Effector CD4-positive, alpha-beta T cell (primary cell): Measurements from ENCODE around the gene ZMYND10.

Experiments
- DNase-seq: peaks from one replicate; pipeline ENCODE4 v3.0.0-alpha.2; 2020

Gene ZMYND10

DNA sequence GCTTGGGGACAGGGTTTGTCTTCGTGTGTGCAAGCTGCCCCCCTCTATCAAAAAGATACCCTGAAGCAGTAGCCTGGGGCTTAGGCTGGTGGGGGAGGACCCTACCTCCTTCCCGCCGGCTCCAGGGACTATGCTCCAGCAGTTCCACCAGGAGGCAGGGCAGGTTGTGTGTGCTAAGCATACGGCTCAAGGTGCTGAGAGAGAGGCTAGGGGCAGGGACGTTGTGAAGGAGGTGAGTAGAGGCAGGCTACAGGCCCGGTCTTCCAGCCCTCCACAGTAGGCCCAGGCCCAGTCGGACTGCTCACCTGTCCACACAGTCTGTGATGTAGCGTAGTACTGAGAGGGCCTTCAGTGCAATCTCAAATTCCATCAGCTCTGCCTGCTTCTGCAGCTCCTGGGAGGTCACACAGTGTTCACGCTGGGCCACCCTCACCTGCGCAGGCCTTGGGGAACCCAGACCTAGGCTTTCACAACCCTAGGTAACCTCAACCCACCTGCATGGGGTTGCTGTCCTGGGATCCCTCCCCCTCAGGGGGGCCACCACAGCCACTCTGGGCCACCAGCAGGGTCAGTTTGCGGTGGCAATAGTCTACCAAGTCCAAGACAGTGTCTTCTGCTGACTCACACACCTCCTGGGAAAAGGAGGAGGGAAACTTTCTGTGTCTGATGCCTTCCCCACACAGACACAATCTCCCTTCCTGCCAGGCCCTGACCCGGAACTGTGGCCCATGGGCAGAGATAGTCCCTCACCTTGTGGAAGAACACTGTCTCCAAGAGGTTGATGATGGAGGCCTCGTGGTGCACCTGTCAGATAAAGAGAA, 2.5 kb downstream of the ZMYND10 start:
- no peak for DNase-seq

DNA sequence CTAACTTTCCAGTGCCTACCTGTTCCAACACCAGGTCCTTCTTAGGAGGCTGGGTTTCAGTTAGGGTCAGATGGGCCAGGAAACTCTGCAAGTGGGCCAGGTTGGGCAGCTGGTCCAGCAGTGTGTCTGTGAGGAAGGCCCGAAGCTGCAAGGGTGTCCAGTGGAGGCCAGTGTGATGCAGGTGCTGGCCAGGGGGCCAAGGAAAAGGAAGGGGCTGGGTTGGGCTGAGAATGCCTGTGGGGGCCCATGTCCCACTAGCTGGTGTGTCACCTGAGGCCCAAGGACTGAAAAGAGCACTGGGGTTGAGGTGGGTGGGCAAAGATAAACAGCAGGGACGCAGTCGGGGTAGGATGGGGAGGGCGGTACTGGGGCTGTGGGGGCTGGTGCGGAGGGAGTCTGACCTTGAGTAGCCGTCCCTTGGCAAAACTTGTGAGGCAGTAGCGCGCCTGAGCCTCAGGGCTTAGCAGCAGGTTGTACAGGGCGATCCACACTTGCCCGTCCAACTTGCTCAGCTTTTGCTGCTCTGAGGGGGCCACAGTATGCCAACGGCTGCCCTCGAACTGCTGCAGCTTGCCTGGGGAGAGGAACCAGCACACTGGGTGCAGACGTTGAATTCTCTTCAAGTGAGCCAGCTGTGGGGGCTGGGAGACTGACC, 3.4 kb downstream of the ZMYND10 start:
- DNase-seq = no peak

DNA sequence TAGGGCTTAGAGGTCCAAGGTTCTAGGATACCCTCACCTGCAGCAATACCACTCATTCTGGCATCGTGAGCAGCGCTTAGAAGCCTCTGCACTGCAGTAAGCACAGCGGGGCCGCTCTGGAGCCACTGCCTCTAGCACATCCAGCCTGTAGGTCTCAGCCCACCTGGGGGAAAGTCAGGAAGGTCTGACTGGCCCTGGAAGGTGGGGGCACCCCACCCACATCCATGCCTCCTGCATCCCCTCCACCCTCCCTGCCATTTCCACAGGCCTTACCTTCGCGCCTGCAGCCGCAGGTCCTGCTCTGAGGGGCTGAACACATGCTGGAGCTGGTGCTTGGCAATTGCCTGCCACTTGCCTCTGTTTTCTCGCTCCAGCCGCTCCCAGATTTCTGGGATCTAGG, 4.0 kb downstream of the ZMYND10 start:
- no peak for DNase-seq

DNA sequence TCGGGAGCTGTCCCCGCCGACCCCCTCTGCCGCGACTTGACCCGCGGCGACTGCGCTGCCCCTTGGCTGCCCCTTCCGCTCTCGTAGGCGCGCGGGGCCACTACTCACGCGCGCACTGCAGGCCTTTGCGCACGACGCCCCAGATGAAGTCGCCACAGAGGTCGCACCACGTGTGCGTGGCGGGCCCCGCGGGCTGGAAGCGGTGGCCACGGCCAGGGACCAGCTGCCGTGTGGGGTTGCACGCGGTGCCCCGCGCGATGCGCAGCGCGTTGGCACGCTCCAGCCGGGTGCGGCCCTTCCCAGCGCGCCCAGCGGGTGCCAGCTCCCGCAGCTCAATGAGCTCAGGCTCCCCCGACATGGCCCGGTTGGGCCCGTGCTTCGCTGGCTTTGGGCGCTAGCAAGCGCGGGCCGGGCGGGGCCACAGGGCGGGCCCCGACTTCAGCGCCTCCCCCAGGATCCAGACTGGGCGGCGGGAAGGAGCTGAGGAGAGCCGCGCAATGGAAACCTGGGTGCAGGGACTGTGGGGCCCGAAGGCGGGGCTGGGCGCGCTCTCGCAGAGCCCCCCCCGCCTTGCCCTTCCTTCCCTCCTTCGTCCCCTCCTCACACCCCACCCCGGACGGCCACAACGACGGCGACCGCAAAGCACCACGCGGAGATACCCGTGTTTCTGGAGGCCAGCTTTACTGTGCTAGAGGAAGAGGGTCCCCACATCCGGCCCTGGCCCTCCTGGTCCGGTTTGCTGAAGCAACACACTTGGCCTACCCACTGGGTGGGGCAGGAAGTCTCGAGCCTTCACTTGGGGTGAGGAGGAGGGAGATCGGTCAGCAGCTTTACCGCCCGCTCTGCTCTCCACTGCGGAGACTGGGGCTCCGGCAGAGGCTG, 4.8 kb downstream of the ZMYND10 start, which contains the start of gene RASSF1:
Gene RASSF1, minus strand, starts transcription at position 389 of the 882 bp plus-strand sequence. Its CDS starts 31 bp downstream, at position 358.
- peak; percentile 39 for DNase-seq

DNA sequence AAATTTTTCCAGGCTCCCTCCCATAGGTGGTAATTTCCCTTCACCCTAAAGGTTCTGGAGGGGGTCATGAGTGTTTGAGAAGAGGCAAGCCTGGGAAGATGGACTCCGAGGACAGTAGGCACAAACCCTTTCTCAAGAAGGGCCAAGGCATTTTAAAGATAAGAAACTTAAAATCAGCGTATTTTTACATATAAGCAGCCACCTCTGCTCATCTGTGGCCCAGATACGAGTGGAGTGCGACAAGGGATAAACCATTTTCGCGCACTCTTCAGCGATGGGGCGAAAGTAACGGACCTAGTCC, 5.4 kb downstream of the ZMYND10 start:
- no peak for DNase-seq

DNA sequence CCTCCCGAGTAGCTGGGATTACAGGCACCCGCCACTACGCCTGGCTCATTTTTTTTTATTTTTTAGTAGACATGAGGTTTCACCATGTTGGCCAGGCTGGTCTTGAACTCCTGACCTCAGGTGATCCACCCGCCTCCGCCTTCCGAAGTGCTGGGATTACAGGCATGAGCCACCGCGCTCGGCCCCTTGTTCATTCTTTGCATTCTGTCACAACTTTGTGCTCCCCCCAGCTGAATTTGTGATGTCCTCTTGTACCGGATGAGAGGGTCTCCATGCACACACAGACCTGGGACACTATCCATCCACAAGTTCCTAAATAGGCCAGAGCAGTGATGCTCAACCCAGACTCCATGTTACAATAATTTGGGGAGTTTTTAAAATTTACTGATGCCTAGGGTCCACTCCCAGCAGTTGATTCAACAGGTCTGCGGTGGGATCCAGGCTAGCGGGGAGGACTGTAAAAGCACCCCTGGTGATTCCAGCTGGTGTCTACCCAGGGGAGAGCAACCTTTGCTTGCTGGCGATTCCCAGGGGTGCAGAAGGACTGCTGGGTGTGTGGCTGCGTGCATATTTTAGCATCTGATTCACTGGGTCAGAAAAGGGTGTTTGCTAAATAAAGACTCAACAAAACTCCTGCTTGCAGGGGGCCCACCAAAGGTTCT, 5.9 kb downstream of the ZMYND10 start:
- no peak for DNase-seq

DNA sequence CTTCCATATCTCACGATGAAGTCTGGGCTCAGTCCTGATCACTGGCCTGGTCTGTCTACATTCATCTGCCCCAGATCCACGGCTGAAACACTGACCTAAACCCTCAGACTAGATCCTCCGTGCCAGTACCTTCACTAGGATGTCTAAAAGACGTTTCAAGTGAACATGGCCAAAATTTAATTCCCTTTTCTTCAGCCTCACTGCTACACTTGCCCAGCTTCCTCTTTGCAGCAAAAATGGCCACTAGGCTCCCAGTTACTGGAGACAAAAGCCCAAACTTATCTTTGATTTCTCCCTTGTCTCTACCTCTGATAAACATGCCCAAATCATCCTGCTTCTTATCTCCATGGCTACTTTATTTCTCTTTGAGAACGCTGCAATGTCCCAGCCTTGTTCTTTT, 6.6 kb downstream of the ZMYND10 start:
- DNase-seq = no peak

DNA sequence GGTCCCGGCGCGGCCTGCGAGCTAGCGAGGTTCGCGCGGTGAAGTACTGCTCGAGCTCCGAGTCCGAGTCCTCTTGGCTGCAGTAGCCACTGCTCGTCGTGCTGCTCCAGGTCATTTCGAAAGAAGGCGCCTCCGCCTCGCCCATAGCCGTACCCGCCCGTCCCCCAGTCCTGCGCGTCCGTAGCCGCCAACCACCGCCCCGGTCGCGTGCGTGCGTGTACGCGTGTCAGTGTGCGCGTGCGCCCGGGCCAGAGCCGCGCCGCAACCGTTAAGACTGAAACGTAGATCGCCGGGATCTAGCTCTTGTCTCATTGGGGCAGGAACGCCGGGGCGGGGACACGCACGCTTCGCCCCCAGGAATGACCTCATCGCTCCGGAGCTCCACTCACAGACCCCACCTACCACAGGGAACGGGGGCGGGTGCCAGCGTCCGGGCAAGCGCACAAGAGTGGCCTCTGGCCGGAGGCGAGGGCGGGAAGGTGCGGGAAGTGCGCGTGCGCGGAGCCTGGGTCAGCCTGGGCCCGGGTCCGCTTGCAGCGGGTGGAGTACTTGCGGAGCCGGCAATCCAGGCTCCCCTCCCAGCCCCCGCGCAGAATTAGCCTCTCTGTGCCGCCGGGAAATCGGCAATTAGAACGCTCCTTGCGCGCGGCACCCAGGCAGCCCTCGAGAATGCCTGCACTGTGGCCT, 8.2 kb downstream of the ZMYND10 start:
- peak; percentile 89 for DNase-seq

DNA sequence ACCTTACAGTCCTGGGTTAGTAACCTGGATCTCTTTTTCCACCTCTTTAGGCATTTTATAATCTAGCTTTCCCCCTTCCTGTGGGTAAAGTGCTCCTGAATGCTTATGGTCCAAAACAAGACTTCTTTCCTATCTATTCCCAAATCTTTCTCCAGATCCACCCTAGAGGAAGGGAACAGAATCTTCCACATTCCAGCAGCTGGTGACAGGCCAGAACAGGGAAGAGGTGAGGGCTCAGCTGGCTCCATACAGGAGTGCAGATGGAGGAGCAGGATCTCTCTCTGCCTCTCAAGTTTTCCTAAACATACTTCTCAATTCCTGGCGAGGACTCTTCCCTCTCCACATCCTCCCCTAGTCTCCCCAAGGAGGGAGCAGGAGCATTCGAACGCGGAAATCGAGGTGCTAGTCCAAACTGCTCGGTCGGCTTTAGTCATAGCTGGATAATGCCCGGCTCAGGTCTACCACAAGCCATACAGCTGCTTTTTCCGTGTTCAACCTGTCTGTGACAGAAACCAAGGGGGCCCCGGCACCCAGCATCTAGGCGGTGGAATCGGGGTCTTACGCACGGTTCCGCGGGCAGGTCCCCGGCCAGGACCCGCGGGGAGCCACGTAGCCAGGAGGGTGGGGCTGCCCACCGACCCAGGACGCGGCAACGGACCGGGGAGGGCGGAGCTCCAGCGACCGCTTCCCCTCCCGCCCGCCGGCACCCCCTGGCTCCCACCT, 8.9 kb downstream of the ZMYND10 start:
- no peak for DNase-seq

DNA sequence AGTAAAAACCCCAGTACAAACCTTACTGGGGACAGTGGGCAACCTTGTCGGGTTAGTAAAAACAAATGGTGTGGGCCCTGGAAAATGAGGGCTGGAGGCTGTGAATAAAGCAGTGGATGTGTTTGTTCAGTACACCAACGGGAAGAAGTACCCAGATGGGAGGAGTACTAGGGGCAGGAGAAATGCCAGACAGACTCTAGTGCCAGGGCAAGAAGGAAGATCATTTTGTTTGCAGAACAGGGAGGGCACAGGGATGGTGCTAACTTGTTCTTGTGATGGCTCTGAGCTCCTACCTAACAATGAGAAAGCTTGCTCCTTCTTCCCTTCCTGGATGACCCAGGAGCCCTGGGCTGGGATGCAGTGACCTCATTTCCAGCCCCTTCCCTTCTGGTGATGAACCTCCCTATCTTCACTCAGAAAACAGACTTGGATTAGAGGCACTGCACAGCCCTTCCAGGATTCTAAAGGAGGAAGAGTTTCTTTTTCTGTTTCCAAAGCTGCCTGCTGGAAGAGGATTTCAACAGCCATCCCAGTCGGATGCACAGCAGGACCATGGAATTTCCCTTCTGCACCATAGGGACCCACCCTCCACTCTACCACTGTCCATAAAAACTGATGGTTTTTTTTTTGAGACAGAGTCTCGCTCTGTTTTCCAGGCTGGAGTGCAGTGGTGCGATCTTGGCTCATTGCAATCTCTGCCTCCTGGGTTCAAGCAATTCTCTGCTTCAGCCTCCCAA, 11.0 kb downstream of the ZMYND10 start:
- DNase-seq = no peak

DNA sequence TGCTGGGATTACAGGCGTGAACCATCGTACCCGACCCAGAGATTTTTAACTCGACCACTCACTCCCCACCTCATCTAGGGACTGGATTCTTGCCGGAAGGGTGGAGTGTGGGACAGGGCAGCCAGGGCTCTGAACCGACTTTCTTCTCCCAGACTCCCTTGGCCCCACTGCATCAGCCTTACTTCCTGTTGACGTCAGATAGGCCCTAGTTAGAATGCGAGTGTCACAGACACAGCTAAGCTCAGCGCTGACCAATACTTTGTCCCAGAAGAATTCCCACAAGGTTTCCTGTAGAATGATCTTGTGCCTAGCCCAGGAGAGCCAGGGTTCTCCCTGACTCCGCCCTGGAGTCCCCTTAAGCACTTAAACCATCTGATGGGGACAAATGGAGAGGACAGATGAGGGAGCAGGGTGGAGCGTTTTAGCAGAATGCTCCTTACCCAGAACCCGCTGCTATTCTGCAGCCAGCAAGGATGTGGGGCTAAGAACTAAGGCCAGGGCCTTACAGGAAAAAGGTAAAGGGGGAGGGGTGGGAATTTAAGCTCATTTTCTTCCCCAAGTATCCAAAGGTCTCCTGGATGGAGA, 11.7 kb downstream of the ZMYND10 start:
- DNase-seq = no peak

DNA sequence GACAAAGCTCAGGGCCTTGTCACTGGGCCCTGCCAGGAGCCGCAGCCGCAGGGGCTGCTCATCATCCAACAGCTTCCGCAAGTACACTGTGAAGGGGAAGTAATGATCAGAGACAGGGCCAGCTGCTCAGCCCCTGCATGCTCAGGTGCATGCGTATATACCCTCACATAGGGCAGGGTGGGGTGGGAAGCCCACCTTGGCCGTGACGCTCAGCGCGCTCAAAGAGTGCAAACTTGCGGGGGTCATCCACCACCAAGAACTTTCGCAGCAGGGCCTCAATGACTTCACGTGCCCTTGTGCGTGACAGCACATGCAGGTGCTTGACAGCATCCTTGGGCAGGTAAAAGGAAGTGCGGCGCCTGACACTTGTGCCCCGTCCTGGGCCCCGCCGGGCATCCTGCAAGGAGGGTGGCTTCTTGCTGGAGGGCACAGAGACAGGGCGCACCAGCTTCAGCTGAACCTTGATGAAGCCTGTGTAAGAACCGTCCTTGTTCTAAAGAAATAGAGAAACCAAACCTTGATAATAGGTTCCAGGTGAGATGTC, 14.1 kb downstream of the ZMYND10 start:
- DNase-seq = no peak

DNA sequence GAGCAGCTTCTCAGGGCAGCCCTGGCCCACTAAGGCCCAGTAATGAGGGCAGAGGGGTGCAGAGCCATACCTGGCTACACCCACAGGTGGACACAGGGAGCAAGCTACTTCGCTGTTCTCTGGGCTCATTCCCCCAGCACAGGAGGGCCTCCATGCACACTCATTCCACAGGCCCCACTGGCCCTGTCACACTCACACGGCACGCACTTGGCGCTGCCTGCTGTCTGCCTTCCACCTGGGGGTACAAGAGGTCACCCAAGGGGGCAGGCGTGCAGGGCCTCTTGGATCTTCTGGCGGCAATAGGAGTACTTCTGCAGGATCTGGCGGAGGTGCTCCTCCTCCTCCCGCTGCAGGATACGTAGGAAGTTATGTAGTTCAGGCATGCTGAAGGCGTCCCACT, 15.2 kb downstream of the ZMYND10 start:
- DNase-seq = peak; percentile 1

DNA sequence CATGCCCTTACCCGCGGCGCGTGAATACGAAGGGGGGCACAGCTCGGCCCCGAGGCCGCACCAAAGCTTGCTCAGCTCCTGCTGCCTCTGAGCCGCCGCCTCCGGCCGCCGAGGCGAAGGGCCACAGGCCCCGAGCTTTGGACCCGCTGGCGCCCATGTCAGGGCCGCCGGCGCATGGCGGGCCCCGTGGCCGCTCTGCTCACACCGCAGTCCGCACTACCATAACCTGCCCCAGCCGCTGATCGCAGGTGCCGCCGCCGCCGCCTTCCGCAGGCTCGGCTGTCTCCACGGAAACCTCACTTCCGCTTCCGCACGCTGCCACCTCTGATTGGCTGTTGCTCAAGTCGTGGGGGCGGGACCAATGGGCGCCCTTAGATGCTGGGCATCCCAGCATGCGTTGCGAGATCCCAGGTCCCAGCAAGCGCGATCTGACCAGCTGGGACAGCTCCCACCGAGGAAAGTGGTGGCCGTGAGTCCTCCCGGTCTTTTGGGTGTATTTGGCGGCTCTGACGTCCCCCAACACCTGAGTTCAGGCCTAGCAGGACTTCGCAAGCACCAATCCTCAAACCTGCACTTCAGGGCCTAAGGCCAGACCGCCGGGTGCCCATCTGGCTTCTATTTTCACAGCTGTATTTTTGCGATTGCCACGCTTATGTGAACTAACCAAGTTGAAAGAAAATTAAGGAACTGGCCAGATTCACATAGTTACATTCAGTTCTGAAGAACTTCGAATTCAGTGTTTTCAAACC, 17.4 kb downstream of the ZMYND10 start, which contains the start of gene TUSC2:
Gene TUSC2, minus strand, starts transcription at position 281 of the 749 bp plus-strand sequence. Its CDS starts 124 bp downstream, at position 157.
- DNase-seq = peak; percentile 93

DNA sequence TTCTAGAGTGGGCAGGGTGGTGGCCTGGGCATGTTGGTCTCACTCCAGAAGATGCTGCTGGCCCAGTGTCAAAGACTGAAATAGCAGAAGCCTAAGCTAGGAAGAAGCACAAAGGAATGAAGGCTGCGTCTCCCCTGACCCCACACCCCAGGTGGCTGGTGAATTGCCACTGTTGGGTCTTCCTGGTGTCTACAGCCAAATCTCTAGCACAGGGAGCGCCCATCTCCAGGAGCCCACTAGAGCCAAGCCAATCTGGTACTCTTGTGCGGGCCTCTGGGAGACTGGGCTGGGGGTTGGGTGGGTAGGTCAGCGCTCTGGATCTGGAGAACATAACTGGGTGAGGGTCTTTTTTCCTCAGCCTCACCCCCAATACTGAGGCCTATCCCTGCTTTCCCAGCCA, 18.4 kb downstream of the ZMYND10 start:
- DNase-seq = peak; percentile 1

DNA sequence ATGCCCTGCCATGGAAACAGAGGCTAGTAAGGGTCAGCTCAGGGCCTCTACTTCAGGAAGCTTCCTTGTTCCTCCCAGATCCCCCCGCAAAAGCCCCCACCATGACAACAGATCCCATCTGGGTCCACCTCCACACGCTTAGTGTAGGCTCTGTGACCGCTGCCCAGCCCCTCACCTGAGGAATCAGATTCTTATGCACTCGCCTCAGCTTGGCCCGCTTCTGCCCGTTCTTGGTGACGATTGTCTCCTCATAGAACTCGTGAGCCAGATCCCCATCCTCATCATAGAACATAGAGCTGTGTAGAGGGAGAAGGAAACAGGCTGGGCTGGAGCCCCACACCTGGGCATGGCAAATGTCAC, 19.4 kb downstream of the ZMYND10 start:
- DNase-seq = no peak

DNA sequence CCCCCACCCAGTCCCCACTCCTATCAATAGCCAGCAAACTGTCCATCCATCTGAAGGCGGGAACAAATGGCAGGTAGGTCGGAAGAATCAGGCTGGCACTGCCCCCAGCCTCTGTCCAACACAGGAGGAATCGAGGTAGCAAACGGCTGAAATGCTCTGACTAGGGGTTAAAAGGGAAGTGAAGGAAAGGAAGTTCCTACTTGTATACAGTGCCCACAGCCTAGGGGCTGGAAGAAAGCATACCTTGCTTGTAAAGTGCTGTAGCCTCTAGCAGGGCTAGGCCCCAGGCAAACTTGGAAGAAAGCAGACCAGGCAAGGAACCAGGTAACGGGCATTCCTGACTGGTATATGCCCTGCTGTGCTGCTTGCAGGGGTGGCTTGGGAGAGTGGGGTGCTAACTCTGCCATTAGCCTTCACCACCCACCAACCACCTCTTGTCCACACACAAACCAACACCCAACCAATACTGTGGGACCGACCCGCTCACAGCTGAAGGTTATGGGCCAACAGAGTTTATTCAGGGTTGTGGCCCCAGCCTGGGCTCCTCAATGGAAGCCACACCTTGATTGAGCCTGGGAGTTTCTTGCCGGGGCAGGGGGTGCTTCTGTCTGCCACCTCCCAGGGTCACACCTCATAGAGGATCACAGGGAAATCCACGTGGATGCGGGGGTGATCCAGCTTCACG, 19.9 kb downstream of the ZMYND10 start:
- DNase-seq = no peak

DNA sequence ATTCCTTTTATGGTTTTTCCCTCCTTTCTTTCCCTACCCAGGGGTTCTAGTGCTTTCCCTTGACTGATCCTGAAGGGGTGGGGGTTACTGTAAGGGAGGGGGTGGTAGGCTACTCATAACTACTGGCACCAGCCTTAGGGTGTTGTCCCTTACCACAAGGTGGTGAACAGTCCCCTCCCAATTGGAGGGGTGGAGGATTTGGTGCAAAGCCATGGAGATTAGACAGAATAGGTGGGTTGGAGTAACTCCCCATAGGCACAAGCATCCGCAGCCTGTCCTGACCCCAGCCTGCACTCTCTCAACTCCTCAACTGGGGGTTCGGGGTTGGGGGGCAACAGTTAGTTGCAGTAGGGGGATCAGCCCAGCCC, 20.4 kb downstream of the ZMYND10 start:
- no peak for DNase-seq
